G401.6 (cell line): ENCODE results near the gene CHAF1A.
A peak's percentile ranks its signal among the peaks of the same experiment; 100 is the strongest.

ENCODE experiments used
- FAIRE-seq: peaks from 2 replicates; lab custom pipeline; 2012; peaks lifted over from hg19 to GRCh38; lab: Jason Lieb, UNC

The CHAF1A gene

GRCh38 chr19:4456843-4457653 lies 54.6 kb downstream of the CHAF1A start:
- FAIRE-seq: no peak

- FAIRE-seq: peak; percentile 88
Observed at GRCh38 chr19:4457654-4458395, 55.4 kb downstream of the CHAF1A start, which contains the start of gene UBXN6. TSS of gene UBXN6 (minus strand) at chr19:4457794. CDS start at chr19:4457697, 97 bp downstream.

- FAIRE-seq: no peak
Observed at GRCh38 chr19:4464815-4465581, 62.6 kb downstream of the CHAF1A start.

DNA sequence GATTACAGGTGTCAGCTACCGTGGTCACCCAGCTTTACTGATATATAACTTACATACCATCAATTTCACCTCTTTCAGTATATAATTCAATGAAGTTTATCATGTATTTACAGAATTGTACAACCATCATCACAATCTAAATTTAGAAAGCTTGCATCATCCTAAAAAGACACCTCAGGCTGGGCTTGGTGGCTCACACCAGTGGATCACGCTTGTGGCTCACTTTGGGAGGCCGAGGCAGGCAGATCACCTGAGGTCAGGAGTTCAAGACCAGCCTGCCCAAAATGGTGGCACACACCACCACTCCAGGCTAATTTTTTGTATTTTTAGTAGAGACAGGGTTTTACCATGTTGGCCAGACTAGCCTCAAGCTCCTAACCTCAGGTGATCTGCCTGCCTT lies 65.4 kb downstream of the CHAF1A start:
- no peak for FAIRE-seq

DNA sequence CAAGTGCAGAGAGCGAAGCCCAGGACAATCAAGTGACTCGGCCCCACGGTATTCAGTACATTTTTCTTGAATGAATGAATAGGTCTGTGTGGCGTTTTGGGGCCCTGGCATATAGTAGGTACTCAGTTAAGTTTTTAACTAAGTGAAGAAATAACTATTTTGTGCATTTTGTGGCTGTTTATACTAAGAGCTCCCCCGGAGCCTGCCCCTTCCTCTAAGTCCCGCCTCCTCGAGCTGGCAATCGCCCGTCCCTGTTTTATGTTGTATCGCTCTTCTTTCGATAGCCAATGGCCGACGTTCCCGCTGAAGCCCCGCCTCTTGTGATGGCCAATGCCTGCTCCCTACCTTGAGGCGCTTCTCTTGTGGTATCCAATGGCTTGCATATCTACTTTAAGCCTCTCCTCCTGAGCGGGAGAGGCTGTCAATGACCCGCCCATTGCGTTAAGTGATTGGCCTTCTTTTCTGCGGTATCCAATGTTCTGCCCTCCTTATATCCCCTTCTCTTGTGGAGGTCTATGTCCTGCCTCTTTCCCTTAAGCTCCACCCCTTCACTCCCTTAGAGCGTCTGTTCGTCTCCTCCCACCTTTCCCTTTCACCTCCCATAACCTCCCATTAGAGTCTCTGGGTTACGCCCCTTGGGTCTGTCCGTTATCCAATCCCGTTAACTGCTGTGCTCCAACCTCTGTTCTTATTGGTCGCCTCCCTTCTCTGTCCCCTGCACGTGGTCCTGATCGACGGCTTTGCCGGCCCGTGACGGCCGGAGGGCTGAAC lies 69.1 kb downstream of the CHAF1A start:
- peak; percentile 100 for FAIRE-seq

GRCh38 chr19:4472174-4472974 lies 69.9 kb downstream of the CHAF1A start, which contains the start of gene HDGFL2:
TSS of gene HDGFL2 (plus strand) at chr19:4472297. CDS start at chr19:4472351, 54 bp downstream.
- FAIRE-seq: no peak

- FAIRE-seq: no peak
Observed at GRCh38 chr19:4473011-4473762, 70.7 kb downstream of the CHAF1A start.

DNA sequence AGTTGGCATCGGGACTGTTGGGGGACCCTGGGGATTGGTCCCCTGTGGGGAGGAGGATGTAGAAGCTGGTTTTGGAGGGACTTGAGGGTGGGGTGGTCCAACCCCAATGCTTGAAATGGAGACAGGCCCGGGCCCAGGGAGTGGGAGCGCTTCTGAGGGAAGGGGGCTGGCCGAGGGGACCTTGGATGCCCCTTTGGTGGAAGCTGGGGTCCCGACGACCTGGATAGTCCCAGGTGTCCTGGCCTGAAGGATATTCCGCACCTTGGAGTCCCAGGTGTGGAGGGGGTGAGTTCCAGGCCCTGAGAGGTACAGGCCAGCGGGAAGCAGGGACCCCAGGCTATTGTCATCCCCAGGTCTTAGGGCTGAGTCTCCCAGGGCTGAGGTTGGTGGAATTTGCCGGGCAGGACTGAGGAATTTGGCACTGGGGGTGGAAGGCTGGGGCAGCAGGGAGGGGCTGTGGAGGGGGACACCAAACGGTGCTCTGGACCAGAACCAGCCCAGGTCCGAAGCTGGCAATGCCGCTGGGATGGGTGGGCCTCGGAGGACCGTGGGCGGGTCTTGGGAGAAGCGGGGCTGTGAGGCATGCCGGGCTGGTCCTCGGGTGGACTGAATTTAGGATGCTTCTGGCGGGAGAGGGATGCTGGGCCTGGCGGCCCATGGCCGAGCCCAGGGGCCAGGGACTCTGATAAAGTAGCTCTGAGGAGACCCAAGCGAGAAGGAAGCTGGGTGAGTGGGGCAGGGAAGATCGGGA lies 71.5 kb downstream of the CHAF1A start:
- no peak for FAIRE-seq

GRCh38 chr19:4474514-4475022 lies 72.1 kb downstream of the CHAF1A start:
- FAIRE-seq: peak; percentile 96

GRCh38 chr19:4477034-4477801 lies 74.8 kb downstream of the CHAF1A start:
- no peak for FAIRE-seq

DNA sequence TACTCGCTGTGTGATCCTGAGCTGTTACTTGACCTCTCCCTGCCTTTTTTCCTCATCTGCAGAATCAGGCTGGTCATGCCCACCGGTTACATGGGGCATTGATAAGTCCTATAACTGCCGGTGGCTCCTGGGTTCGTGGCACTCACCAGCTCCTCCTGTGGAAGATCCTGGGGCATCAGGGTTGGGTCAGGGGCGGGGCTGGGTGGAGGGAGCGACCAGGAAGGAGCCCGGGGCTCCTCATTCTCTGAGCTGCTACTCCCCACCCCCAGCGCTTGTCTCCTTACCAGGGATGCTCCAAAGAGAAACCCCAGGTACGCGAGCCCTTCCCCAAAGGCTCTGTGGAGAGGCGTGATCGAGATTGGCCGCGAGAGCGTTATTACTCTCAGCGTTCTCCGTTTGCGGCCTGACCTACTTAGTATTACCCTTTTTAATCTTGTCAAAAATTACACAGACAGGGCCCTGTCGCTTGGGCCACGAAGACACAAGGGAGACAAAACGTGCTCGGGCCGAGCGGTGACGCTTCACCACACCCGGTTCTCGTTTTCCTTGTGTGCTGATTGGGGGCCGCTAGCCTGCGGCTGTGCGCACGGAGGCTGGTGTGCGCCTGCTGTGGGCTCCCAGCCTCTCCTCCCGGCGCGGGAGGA lies 80.4 kb downstream of the CHAF1A start:
- FAIRE-seq: no peak

DNA sequence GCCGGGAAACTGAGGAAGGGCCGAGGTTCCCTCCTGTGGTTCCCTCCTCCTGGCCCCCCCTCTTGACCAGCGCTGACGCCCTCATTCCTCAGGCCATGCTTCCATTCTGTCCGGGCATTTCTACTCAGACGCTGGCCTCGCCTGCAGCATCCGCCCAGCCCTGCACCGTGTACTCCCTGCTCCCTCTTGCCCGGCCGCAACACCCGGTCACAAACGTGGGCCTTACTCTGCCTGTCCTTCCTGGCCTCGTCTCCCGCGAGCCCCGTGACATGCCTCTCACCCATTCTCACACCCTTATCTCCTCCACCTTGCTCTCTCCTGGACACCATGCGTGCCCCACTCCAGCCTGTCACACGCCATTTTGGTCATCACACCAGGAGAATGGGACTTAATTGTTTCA lies 80.9 kb downstream of the CHAF1A start:
- FAIRE-seq: no peak

DNA sequence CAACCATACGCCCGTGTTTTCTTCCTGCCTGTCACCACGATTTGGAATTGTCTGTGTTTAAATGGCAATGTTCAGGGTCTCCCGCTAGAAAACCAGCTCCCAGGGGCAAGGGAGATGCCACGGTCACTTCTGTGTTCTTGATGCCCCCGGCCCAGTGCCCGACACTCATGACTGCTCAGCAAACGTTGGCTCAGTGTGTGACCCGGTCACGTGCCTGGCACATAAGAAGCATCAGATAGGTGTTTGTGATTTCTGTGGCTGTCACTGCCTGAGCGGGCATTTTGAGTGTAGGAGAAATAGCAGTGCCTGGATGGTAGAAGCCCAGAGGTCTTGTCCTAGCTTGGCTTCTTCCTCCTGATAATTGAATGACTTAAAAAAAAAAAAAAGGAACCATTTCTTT lies 85.1 kb downstream of the CHAF1A start:
- FAIRE-seq: no peak

- FAIRE-seq: no peak
Observed at GRCh38 chr19:4488496-4488895, 86.1 kb downstream of the CHAF1A start.

- no peak for FAIRE-seq
Observed at GRCh38 chr19:4491446-4491845, 89.0 kb downstream of the CHAF1A start.

DNA sequence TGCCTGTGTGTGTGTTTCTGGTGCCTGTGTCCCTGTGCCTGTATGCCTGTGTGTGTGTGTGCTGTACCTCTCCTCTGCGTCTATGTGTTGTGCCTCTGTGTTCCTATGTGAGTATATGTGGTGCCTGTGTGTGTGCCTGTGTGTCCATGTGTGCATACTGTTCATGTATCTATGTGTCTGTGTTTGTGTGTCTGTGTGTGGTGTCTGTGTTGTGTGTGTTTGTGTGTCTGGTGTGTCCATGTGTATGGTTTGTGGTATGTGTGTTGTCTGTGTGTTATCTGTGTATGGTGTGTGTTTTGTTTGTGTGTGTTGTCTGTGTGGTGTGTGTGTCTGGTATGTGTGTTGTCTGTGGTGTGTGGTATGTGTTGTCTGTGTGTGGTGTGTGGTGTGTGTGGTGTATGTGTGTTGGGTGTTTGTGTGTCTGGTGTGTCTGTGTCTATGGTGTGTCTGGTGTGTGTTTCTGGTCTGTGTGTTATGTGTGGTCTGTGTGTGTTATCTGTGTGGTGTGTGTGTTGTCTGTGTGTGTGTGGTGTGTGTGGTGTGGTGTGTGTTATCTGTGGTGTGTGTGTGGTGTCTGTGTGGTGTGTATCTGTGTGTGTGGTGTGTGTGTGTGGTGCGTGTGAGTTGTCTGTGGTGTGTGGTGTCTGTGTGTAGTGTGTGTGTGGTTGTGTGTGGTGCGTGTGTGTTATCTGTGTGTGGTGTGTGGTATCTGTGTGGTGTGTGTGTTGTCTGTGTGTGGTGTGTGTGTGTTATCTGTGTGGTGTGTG lies 90.1 kb downstream of the CHAF1A start:
- no peak for FAIRE-seq
